ENCODE measurements around the gene IGFALS.

IGFALS gene

GRCh38 chr16:1823821-1824220 is 30.3 kb upstream of the IGFALS start:
- DNase-seq, result peak; percentile 72
- peak; percentile 59; the same call in 1 of the 2 replicates for TF ChIP-seq CTCF (IDR thresholded peaks at IDR 0.05; ENCODE audit: low read depth, low read length)
- H3K27ac ChIP-seq, result no peak overlapping the region
- H3K4me3 ChIP-seq (ENCODE audit: low read depth, low read length), result no peak overlapping the region
- peaks cover 29% of the 10 kb centered on the region for H3K36me3 ChIP-seq
- H3K27me3 ChIP-seq (ENCODE audit: insufficient read depth, low read depth, severe bottlenecking), result no peaks in the 10 kb centered on the region
- H3K9me3 ChIP-seq (ENCODE audit: severe bottlenecking), result no peaks in the 10 kb centered on the region

- no peaks in the 10 kb centered on the region for H3K27me3 ChIP-seq (ENCODE audit: insufficient read depth, low read depth, severe bottlenecking)
- TF ChIP-seq CTCF (IDR thresholded peaks at IDR 0.05; ENCODE audit: low read depth, low read length), result no peak
- no peaks in the 10 kb centered on the region for H3K9me3 ChIP-seq (ENCODE audit: severe bottlenecking)
- peaks cover 24% of the 10 kb centered on the region for H3K36me3 ChIP-seq
- H3K4me3 ChIP-seq (ENCODE audit: low read depth, low read length), result no peak overlapping the region
- no peak for DNase-seq
- no peak overlapping the region for H3K27ac ChIP-seq
Measured at GRCh38 chr16:1822801-1823200, 29.3 kb upstream of the IGFALS start.

GRCh38 chr16:1821861-1822611 is 28.5 kb upstream of the IGFALS start:
- no peaks in the 10 kb centered on the region for H3K27me3 ChIP-seq (ENCODE audit: insufficient read depth, low read depth, severe bottlenecking)
- no peak for DNase-seq
- peaks cover 26% of the 10 kb centered on the region for H3K36me3 ChIP-seq
- TF ChIP-seq CTCF (IDR thresholded peaks at IDR 0.05; ENCODE audit: low read depth, low read length), result no peak
- H3K27ac ChIP-seq, result no peak overlapping the region
- H3K4me3 ChIP-seq (ENCODE audit: low read depth, low read length), result no peak overlapping the region
- no peaks in the 10 kb centered on the region for H3K9me3 ChIP-seq (ENCODE audit: severe bottlenecking)

- Histone ChIP-seq H3K4me3 (ENCODE audit: low read depth, low read length) (no peak overlapping the region), H3K27ac (no peak overlapping the region), H3K27me3 (ENCODE audit: insufficient read depth, low read depth, severe bottlenecking) (no peaks in the 10 kb centered on the region), H3K36me3 (peaks cover 34% of the 10 kb centered on the region), H3K9me3 (ENCODE audit: severe bottlenecking) (no peaks in the 10 kb centered on the region)
- DNase-seq, result no peak
- TF ChIP-seq CTCF (IDR thresholded peaks at IDR 0.05; ENCODE audit: low read depth, low read length), result no peak
Measured at GRCh38 chr16:1820946-1821290, 27.4 kb upstream of the IGFALS start.

GRCh38 chr16:1820096-1820945 is 26.8 kb upstream of the IGFALS start:
- TF ChIP-seq CTCF (IDR thresholded peaks at IDR 0.05; ENCODE audit: low read depth, low read length), result no peak
- Histone ChIP-seq H3K36me3 (peaks cover 34% of the 10 kb centered on the region), H3K9me3 (ENCODE audit: severe bottlenecking) (no peaks in the 10 kb centered on the region), H3K27me3 (ENCODE audit: insufficient read depth, low read depth, severe bottlenecking) (no peaks in the 10 kb centered on the region), H3K27ac (no peak overlapping the region), H3K4me3 (ENCODE audit: low read depth, low read length) (no peak overlapping the region)
- DNase-seq, result no peak

Measured in WERI-Rb-1 (cell line).